ENCODE measurements around the gene NFIA. TPM values are rescaled to one million over a fixed set of nuclear protein-coding genes. Genes with fewer than 3 reads are reported as not detected.

Gene NFIA
- total and polyA plus RNA-seq, 2 of the 13 experiments (the other 11 are each of a cell fraction or from before 2014, with no cell fraction given) = 14.7 to 28.5 TPM

GRCh38 chr1:61453111-61453961 is 371.0 kb downstream of the NFIA start (continued):
- TF ChIP-seq RCOR2 (CRISPR knock-in tag; IDR thresholded peaks at IDR 0.05) (peak; percentile 39; the same call in 1 of the 2 replicates), PAF1 (CRISPR knock-in tag; IDR thresholded peaks at IDR 0.05) (peak; percentile 94), IRF2 (CRISPR knock-in tag; IDR thresholded peaks at IDR 0.05) (peak; percentile 60), ZNF556 (CRISPR knock-in tag; IDR thresholded peaks at IDR 0.05; ENCODE audit: borderline replicate concordance) (0 out of 2 replicates have a peak, but pooled peaks have one; percentile 27), JUNB (CRISPR knock-in tag; IDR thresholded peaks at IDR 0.05; ENCODE audit: borderline replicate concordance) (0 out of 2 replicates have a peak, but pooled peaks have one; percentile 28), ZBED4 (CRISPR knock-in tag; IDR thresholded peaks at IDR 0.05; ENCODE audit: borderline replicate concordance) (0 out of 2 replicates have a peak, but pooled peaks have one; percentile 45), NFKB2 (CRISPR knock-in tag; IDR thresholded peaks at IDR 0.05; ENCODE audit: borderline replicate concordance) (no peak), HMGXB4 (CRISPR knock-in tag; IDR thresholded peaks at IDR 0.05; ENCODE audit: borderline replicate concordance in 1 of 2, low read depth in 1 of 2) (peak; percentile 22 to 46; a peak in 1 of 4 replicates), RAD21 (CRISPR knock-in tag; IDR thresholded peaks at IDR 0.05) (0 out of 2 replicates have a peak, but pooled peaks have one; percentile 41), ZNF503 (CRISPR knock-in tag; IDR thresholded peaks at IDR 0.05) (0 out of 2 replicates have a peak, but pooled peaks have one; percentile 23), ZSCAN31 (CRISPR knock-in tag; IDR thresholded peaks at IDR 0.05; ENCODE audit: low read depth) (no peak), NFIB (CRISPR knock-in tag; IDR thresholded peaks at IDR 0.05; ENCODE audit: borderline replicate concordance) (no peak), HNF4A (CRISPR knock-in tag; IDR thresholded peaks at IDR 0.05) (peak; percentile 5; the same call in 1 of the 2 replicates), ARID4A (CRISPR knock-in tag; IDR thresholded peaks at IDR 0.05; ENCODE audit: borderline replicate concordance) (peak; percentile 13; the same call in 1 of the 2 replicates), RFX3 (CRISPR knock-in tag; IDR thresholded peaks at IDR 0.05) (peak; percentile 91), POLR2AphosphoS5 (IDR thresholded peaks at IDR 0.05; ENCODE audit: low read depth, low read length) (peak; percentile 78)
